Tibial nerve (tissue), 4 donors: Measurements from ENCODE around the gene GPRIN1. TPM values are rescaled to one million over a fixed set of nuclear protein-coding genes. Genes with fewer than 3 reads are reported as not detected.

Experiments used
- DNase-seq, 2 donors: peaks; one replicate each; pipeline ENCODE4 v3.0.0-alpha.2; 2019; ENCODE audit warnings: low spot score in 2 of 2
- H3K27ac ChIP-seq, 4 donors: fragments of 200-600 bp; sonication (generic) in 3 of 4; one replicate each; pipeline ENCODE4 v1.5.1; 2017 to 2019; ENCODE audit warnings: mild to moderate bottlenecking in 1 of 4
- H3K27me3 ChIP-seq, 2 donors: fragments of 200-600 bp; sonication (generic) in 1 of 2; one replicate each; pipeline versions ENCODE4 v1.5.1 to v1.6.0; 2017 to 2019
- H3K36me3 ChIP-seq, 3 donors: fragments of 200-600 bp; sonication (generic); one replicate each; pipeline ENCODE4 v1.5.1; 2018 to 2019
- H3K4me1 ChIP-seq, 4 donors: fragments of 200-600 bp; sonication (generic) in 3 of 4; one replicate each; pipeline ENCODE4 v1.5.1; 2017 to 2019
- H3K4me3 ChIP-seq, 4 donors: fragments of 200-600 bp; sonication (generic) in 3 of 4; one replicate each; pipeline ENCODE4 v1.5.1; 2017 to 2019; ENCODE audit warnings: mild to moderate bottlenecking in 1 of 4, moderate library complexity in 1 of 4
- H3K9me3 ChIP-seq, 4 donors: fragments of 200-600 bp; sonication (generic) in 3 of 4; one replicate each; pipeline ENCODE4 v1.5.1; 2017 to 2019
- EP300 ChIP-seq, 2 donors: sonication (generic); formaldehyde crosslinking; IDR thresholded peaks; one replicate each; pipeline ENCODE4 v1.6.1; 2017; ENCODE audit warnings: antibody characterized with exemption in 2 of 2, mild to moderate bottlenecking in 1 of 2
- POLR2A ChIP-seq, 2 donors: fragments of 450-650 bp; IDR thresholded peaks; one replicate each; pipeline ENCODE4 v1.6.1; 2017; ENCODE audit warnings: antibody characterized with exemption in 2 of 2, mild to moderate bottlenecking in 2 of 2, moderate library complexity in 2 of 2
- WGBS, 2 donors: methylation state at CpG; one replicate each; pipeline ENCODE4 v1.1.5; 2018; 5-methylcytosine and 5-hydroxymethylcytosine counted together
- total RNA-seq, 4 donors: library from RNA; depleted of rRNA; stranded (reverse); fragments of >200 nt; gene quantifications; one replicate each; pipeline ENCODE4 v1.1.0, GENCODE V29; 2016
- TF ChIP-seq, protein P1 (sequence below), 5 experiments: fragments of 200-600 bp in 3 of 5; fragments of 450-650 bp in 2 of 5; sonication (generic) in 3 of 5; IDR thresholded peaks; one replicate each; pipeline ENCODE4 v1.5.1; 2016 to 2019; ENCODE audit warnings: antibody characterized with exemption in 5 of 5, mild to moderate bottlenecking in 3 of 5, moderate library complexity in 2 of 5

Gene GPRIN1
- total RNA-seq, 4 donors from 2014 or later = 0.22 to 0.90 TPM; not detected in 2

DNA sequence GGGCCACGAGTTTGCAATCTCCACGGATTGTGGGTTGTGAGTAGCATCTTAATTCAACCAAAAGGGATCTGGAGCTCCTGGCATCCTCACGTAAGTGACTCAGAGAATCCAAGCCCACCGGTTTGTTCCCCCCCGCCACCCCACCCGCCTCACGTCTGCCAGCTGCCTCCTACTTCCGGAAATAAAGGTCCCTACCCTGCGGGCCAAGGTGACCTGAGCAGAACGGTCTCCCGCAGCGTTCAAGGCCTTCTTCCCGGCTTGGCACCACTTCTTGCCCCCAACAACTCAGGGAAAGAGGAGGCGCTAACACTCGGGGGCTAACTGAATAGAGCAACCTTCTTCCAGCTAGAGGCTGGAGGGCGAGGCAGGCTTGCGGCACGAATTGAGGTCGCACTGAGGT is 8.8 kb upstream of the GPRIN1 start:
- H3K4me3 ChIP-seq = no peak overlapping the region
- H3K27me3 ChIP-seq = peaks cover 0 to 89% of the 10 kb centered on the region in 2 donors
- no peak overlapping the region for H3K27ac ChIP-seq
- 27 to 30% methylated on average over 14 to 15 of the region's 19 CpGs for WGBS, 2 donors
- no peaks in the 10 kb centered on the region for H3K36me3 ChIP-seq
- no peaks in the 10 kb centered on the region for H3K9me3 ChIP-seq
- peaks cover 0 to 21% (median 10%) of the 10 kb centered on the region in 4 donors for H3K4me1 ChIP-seq
- TF ChIP-seq POLR2A (IDR thresholded peaks at IDR 0.05) = no peak
- no peak for DNase-seq

DNA sequence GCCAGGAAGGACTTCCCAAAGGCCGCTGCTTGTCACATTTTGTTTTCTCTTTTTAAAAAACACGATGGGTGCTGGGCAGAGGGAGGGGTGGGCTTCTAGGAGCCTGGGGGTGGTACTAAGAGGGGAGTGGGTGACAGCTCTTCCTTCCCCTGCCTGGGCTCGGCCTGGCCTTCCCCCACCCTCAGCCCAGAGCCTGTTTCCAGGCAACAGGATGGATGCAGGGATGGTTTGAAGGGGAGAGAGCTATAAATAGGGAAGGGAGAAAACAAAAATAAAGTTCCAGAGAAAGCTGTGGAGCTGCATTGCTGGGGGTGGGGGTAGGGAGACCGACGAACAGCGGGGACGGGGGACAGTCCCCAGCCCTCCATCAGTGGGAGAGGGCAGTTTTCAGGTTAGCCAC is 6.6 kb upstream of the GPRIN1 start:
- Histone ChIP-seq H3K27me3 (peaks cover 0 to 81% of the 10 kb centered on the region in 2 donors), H3K4me3 (no peak overlapping the region), H3K36me3 (no peaks in the 10 kb centered on the region), H3K27ac (no peak overlapping the region), H3K4me1 (peaks cover 0 to 21% (median 10%) of the 10 kb centered on the region in 4 donors), H3K9me3 (no peaks in the 10 kb centered on the region)
- no peak for DNase-seq
- TF ChIP-seq, protein P1, sequence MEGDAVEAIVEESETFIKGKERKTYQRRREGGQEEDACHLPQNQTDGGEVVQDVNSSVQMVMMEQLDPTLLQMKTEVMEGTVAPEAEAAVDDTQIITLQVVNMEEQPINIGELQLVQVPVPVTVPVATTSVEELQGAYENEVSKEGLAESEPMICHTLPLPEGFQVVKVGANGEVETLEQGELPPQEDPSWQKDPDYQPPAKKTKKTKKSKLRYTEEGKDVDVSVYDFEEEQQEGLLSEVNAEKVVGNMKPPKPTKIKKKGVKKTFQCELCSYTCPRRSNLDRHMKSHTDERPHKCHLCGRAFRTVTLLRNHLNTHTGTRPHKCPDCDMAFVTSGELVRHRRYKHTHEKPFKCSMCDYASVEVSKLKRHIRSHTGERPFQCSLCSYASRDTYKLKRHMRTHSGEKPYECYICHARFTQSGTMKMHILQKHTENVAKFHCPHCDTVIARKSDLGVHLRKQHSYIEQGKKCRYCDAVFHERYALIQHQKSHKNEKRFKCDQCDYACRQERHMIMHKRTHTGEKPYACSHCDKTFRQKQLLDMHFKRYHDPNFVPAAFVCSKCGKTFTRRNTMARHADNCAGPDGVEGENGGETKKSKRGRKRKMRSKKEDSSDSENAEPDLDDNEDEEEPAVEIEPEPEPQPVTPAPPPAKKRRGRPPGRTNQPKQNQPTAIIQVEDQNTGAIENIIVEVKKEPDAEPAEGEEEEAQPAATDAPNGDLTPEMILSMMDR (IDR thresholded peaks at IDR 0.05) = no peak
- TF ChIP-seq EP300 (IDR thresholded peaks at IDR 0.05) (no peak), POLR2A (IDR thresholded peaks at IDR 0.05) (no peak)
- 50 to 68% methylated on average over 7 of the region's 7 CpGs for WGBS, 2 donors

DNA sequence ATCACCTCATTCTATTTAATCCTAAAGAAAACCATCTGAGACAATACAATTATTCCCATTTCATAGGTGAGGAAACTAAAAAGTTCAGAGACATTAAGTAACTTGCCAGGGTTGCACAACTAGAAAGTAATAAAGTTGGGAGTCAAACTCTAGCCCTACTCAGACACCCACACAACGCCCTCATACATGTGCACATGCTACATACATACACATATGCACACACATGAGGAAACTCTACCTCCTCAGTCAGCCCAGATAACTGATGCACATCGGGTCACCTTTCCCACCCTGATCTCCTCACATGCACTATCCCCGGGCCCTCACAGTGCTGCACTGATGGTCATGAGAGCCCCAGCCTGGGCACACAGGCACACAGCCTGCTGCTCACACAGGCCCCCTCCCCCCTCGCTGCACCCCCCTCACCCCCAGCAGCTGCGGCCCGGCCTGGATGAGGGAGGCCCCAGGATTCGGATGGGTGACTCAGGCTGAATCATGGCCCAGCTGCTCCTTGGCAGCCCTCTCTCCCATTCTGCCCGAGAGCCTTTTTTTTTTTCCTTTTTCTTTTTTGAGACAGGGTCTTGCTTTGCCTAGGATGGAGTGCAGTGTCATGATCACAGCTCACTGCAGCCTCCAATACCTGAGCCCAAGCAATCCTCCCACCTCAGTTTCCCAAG is 5.0 kb upstream of the GPRIN1 start:
- Histone ChIP-seq H3K4me1 (peaks cover 0 to 24% (median 10%) of the 10 kb centered on the region in 4 donors), H3K27ac (no peak overlapping the region), H3K36me3 (no peaks in the 10 kb centered on the region), H3K9me3 (no peaks in the 10 kb centered on the region), H3K4me3 (no peak overlapping the region), H3K27me3 (peaks cover 0 to 76% of the 10 kb centered on the region in 2 donors)
- 50 to 58% methylated on average over 8 of the region's 8 CpGs for WGBS, 2 donors
- TF ChIP-seq EP300 (IDR thresholded peaks at IDR 0.05) (no peak), POLR2A (IDR thresholded peaks at IDR 0.05) (no peak)
- TF ChIP-seq, protein P1 (IDR thresholded peaks at IDR 0.05) = no peak
- no peak for DNase-seq

DNA sequence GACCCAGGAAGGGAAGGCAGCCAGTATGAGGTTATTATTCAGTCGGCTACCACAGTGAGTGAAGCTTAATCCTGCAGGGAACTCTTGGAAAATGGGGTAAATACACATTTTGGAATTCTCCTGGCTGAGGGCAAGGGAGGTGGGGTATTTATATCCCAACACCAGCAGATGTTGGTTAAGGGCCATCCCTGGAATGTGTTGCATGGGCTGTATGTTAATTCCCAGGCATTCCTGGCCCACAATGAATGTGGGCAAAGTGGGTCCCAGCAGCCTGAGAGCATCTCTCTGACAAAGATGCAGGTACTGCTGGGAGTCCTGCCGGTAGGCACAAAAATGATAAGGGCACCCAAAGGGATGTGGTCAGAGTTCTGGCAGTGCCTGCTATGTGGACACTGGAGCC is 2.9 kb upstream of the GPRIN1 start:
- Histone ChIP-seq H3K27me3 (peaks cover 0 to 70% of the 10 kb centered on the region in 2 donors), H3K36me3 (no peaks in the 10 kb centered on the region), H3K9me3 (no peaks in the 10 kb centered on the region), H3K4me3 (no peak overlapping the region), H3K27ac (no peak overlapping the region), H3K4me1 (peaks cover 0 to 20% (median 4%) of the 10 kb centered on the region in 4 donors)
- WGBS, 2 donors = 61 to 78% methylated on average over 2 of the region's 2 CpGs
- TF ChIP-seq, protein P1 (IDR thresholded peaks at IDR 0.05) = no peak
- TF ChIP-seq POLR2A (IDR thresholded peaks at IDR 0.05) = no peak
- TF ChIP-seq EP300 (IDR thresholded peaks at IDR 0.05) = no peak
- DNase-seq = no peak

DNA sequence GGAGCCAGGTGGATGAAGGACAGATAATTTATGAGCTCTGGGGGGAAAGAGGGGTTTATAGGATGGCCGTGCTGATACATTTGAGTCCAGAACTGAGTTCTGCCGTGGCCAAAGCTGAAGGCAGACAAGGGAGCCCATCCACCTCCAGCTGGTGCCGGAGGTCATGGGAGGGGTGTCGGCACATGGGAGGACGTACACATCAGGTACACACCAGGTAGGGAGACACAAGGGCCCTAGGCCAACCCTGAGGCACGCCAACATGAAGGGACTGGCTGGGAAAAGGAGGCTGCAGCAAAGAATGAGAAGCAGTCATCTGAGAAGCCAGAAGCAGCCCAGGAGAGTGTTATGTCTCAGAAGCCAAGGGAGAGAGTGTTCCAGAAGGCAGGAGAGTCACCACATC is 2.1 kb upstream of the GPRIN1 start:
- no peaks in the 10 kb centered on the region for H3K9me3 ChIP-seq
- H3K27me3 ChIP-seq = peaks cover 0 to 69% of the 10 kb centered on the region in 2 donors
- H3K4me3 ChIP-seq = no peak overlapping the region
- TF ChIP-seq, protein P1 (IDR thresholded peaks at IDR 0.05) = no peak
- no peak for TF ChIP-seq EP300 (IDR thresholded peaks at IDR 0.05)
- no peak for TF ChIP-seq POLR2A (IDR thresholded peaks at IDR 0.05)
- no peak for DNase-seq
- H3K4me1 ChIP-seq = peaks cover 0 to 20% (median 4%) of the 10 kb centered on the region in 4 donors
- no peaks in the 10 kb centered on the region for H3K36me3 ChIP-seq
- no peak overlapping the region for H3K27ac ChIP-seq
- WGBS, 2 donors = 80 to 86% methylated on average over 6 of the region's 6 CpGs
